Gastrocnemius medialis (tissue), 4 donors: ENCODE measurements around the gene SPTBN1.

ENCODE experiments used
- POLR2A ChIP-seq, 2 donors: fragments of 450-650 bp; IDR thresholded peaks; one replicate each; pipeline ENCODE4 v1.6.1; 2017; ENCODE audit warnings: antibody characterized with exemption in 2 of 2, mild to moderate bottlenecking in 2 of 2, moderate library complexity in 2 of 2
- TF ChIP-seq, protein P1 (sequence below), 5 experiments: fragments of 450-650 bp in 3 of 5; fragments of 200-600 bp in 2 of 5; sonication (generic) in 2 of 5; IDR thresholded peaks in 4 of 5; conservative IDR thresholded peaks in 1 of 5; 1 replicate in 4 of 5; 2 replicates in 1 of 5; pipeline ENCODE4 v1.5.1; 2016 to 2019; ENCODE audit warnings: antibody characterized with exemption in 5 of 5, mild to moderate bottlenecking in 3 of 5, moderate library complexity in 3 of 5

DNA sequence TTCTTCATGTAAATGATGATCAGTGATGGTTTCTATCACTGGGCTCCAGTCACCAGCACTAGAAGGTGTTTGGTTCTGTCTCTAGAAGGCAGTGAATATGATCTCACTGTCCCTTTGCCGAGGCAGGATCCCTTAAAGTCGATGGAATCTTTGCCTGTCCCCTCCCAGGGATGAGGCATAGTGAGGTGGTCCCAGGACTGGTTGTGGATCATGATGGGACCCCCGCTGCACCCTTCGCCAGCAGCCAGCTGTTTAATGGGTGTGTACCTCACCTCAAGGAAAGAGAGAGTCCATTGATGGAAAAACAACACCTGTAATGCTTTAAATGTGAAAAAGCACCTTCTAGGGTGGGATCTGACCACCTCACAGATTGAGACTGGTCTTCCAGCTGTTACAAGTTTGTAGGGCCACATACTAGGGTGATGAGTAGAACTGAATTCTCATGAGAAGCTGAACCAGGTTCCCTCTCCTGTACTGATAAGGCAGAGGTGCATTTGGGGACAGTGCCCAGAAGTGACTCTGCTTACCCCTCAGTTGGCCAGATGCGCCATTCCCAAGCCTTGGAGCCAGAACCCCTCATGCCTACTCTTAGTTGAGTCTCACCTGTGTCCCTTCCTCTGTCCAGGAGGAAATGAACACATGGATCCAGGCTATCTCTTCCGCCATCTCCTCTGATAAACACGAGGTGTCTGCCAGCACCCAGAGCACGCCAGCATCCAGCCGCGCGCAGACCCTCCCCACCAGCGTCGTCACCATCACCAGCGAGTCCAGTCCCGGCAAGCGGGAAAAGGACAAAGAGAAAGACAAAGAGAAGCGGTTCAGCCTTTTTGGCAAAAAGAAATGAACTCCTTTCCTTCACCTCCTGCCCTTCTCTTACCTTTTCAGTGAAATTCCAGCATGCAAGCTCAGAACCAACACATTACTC lies 211.9 kb downstream of the SPTBN1 start:
- TF ChIP-seq, protein P1, sequence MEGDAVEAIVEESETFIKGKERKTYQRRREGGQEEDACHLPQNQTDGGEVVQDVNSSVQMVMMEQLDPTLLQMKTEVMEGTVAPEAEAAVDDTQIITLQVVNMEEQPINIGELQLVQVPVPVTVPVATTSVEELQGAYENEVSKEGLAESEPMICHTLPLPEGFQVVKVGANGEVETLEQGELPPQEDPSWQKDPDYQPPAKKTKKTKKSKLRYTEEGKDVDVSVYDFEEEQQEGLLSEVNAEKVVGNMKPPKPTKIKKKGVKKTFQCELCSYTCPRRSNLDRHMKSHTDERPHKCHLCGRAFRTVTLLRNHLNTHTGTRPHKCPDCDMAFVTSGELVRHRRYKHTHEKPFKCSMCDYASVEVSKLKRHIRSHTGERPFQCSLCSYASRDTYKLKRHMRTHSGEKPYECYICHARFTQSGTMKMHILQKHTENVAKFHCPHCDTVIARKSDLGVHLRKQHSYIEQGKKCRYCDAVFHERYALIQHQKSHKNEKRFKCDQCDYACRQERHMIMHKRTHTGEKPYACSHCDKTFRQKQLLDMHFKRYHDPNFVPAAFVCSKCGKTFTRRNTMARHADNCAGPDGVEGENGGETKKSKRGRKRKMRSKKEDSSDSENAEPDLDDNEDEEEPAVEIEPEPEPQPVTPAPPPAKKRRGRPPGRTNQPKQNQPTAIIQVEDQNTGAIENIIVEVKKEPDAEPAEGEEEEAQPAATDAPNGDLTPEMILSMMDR (IDR thresholded peaks at IDR 0.05 in 4 of 5, conservative IDR thresholded peaks at IDR 0.05 in 1 of 5), result no peak
- no peak for TF ChIP-seq POLR2A (IDR thresholded peaks at IDR 0.05)
